K562 (cell line): ENCODE data around the gene SLC22A12. TPM values are rescaled to one million over a fixed set of nuclear protein-coding genes. Genes with fewer than 3 reads are reported as not detected.

Experiments
- CREB3L1 ChIP-seq: fragments of 450-650 bp; IDR thresholded peaks from 2 replicates; pipeline ENCODE4 v1.6.1; 2014; ENCODE audit warnings: low read depth, mild to moderate bottlenecking, moderate library complexity, borderline replicate concordance
- DLX4 ChIP-seq: fragments of 250-450 bp; sonication (Bioruptor Pico); IDR thresholded peaks from 2 replicates; pipeline ENCODE4 v1.6.1; 2021; ENCODE audit warnings: mild to moderate bottlenecking
- ESRRB ChIP-seq: fragments of 250-450 bp; sonication (Bioruptor Pico); IDR thresholded peaks from 2 replicates; pipeline ENCODE4 v1.5.0; 2020; ENCODE audit warnings: mild to moderate bottlenecking, moderate library complexity, borderline replicate concordance
- ETV1 ChIP-seq: fragments of 450-650 bp; conservative IDR thresholded peaks from 2 replicates; pipeline ENCODE4 v1.6.1; 2016; ENCODE audit warnings: missing genetic modification characterization, control low read depth, low read depth, missing compliant biosample characterization
- ETV5 ChIP-seq: sonication (generic); formaldehyde crosslinking; IDR thresholded peaks from 2 replicates; pipeline ENCODE4 v1.4.0; 2020; ENCODE audit warnings: low read depth, mild to moderate bottlenecking, missing genetic modification reagents
- FUS ChIP-seq: fragments of 200-400 bp; formaldehyde crosslinking; optimal IDR thresholded peaks from 2 replicates; pipeline ENCODE3; 2017; ENCODE audit warnings: low read depth, low read length
- NKRF ChIP-seq: fragments of 450-650 bp; IDR thresholded peaks from 2 replicates; pipeline ENCODE4 v1.6.1; 2016; ENCODE audit warnings: borderline replicate concordance
- PHB ChIP-seq: fragments of 250-450 bp; sonication (Bioruptor Pico); IDR thresholded peaks from 2 replicates; pipeline ENCODE4 v1.5.0; 2021
- SETDB1 ChIP-seq: IDR thresholded peaks from one replicate; pipeline ENCODE4 v1.6.1; 2012; ENCODE audit warnings: low read length, control low read depth, inconsistent platforms
- TAF1 ChIP-seq: IDR thresholded peaks from 2 replicates; pipeline ENCODE4 v1.6.1; 2011; ENCODE audit warnings: mild to moderate bottlenecking, low read length, moderate library complexity; ENCODE audit not compliant: insufficient read depth, control insufficient read depth, severe bottlenecking; ENCODE audit errors: extremely low read depth
- TFE3 ChIP-seq: fragments of 450-650 bp; formaldehyde crosslinking; IDR thresholded peaks from 2 replicates; pipeline ENCODE4 v1.4.0; 2020; ENCODE audit warnings: mild to moderate bottlenecking, mixed read lengths
- THRA ChIP-seq: fragments of 450-650 bp; IDR thresholded peaks from 2 replicates; pipeline ENCODE4 v1.6.1; 2017; ENCODE audit warnings: mild to moderate bottlenecking, moderate library complexity
- ZNF395 ChIP-seq: fragments of 200-800 bp; sonication (Bioruptor generic); IDR thresholded peaks from 2 replicates; pipeline ENCODE4 v1.6.1; 2017; ENCODE audit warnings: missing genetic modification characterization, missing compliant biosample characterization
- ZNF436 ChIP-seq: fragments of 250-450, 450-650 bp; sonication (Bioruptor Pico); formaldehyde crosslinking; IDR thresholded peaks from 2 replicates; pipeline ENCODE4 v1.7.0; 2020; ENCODE audit warnings: mild to moderate bottlenecking
- ZNF764 ChIP-seq: fragments of 250-450 bp; sonication (Bioruptor Pico); IDR thresholded peaks from 2 replicates; pipeline ENCODE4 v1.4.0; 2020; ENCODE audit warnings: low read depth, mild to moderate bottlenecking, moderate library complexity
- polyA plus RNA-seq, 8 experiments: library from polyadenylated mRNA; depleted of rRNA in 4 of 8; stranded (reverse) in 5 of 8; unstranded in 3 of 8; fragments of >200 nt; fragmentation: Nextera tagmentation in 2 of 8; fragmentation: Illumina TruSeq in 1 of 8; extraction: Ambion mirVana in 2 of 8; extraction: Trizol in 1 of 8; gene quantifications; 2 replicates each; pipeline versions ENCODE4 v1.2.1 to v1.2.3, GENCODE V29; 2011 to 2014; ENCODE audit warnings: inconsistent platforms in 1 of 8, missing spikeins in 1 of 8
- total RNA-seq, 7 experiments: library from RNA; depleted of rRNA in 6 of 7; stranded (reverse); fragments of >200 nt in 6 of 7; fragmentation: Illumina TruSeq in 2 of 7; extraction: Trizol in 2 of 7; gene quantifications; 2 replicates each; pipeline versions ENCODE4 v1.2.1 to v1.2.3, GENCODE V29; 2011 to 2021; ENCODE audit warnings: low replicate concordance in 1 of 7

Gene SLC22A12
- total and polyA plus RNA-seq, 9 of the 15 experiments (the other 6 are each of a cell fraction or from before 2014, with no cell fraction given) = not detected

GRCh38 chr11:64566042-64566914 lies 24.7 kb upstream of the SLC22A12 start (continued):
- no peak for TF ChIP-seq DLX4 (CRISPR knock-in tag)
- no peak for TF ChIP-seq ETV1
- TF ChIP-seq SETDB1 = no peak
- TF ChIP-seq ZNF395 (CRISPR knock-in tag) = no peak
- TF ChIP-seq NKRF = no peak
- no peak for TF ChIP-seq ZNF764
- no peak for TF ChIP-seq ZNF436 (CRISPR knock-in tag)
- TF ChIP-seq PHB (CRISPR knock-in tag) = no peak
- no peak for TF ChIP-seq TAF1
- TF ChIP-seq CREB3L1 = no peak
- TF ChIP-seq ETV5 (CRISPR knock-in tag) = no peak
- no peak for TF ChIP-seq FUS
- TF ChIP-seq THRA = no peak
- no peak for TF ChIP-seq ESRRB (CRISPR knock-in tag)
- no peak for TF ChIP-seq TFE3 (CRISPR knock-in tag)
